PC-3 (cell line): ENCODE measurements around the gene B3GNT5. TPM values are rescaled to one million over a fixed set of nuclear protein-coding genes. Genes with fewer than 3 reads are reported as not detected.

Experiments
- ATAC-seq: fragments of 200-7000 bp; cut with Tn5 transposase; 2 replicates; pipeline ENCODE4 v1.9.1; 2020; ENCODE audit warnings: mild to moderate bottlenecking, moderate library complexity
- BruUV-seq: library from RNA; stranded (reverse); fragments of 400-500 nt; replicated peaks from 2 replicates; lab custom pipeline; 2021; lab: Mats Ljungman, UMichigan
- CTCF ChIA-PET: fragments of 300-600 bp; sonication (Branson Sonifier 250); formaldehyde crosslinking; loops from one replicate; lab custom pipeline; 2022; ENCODE audit warnings: antibody characterized with exemption; lab: Charles Lee
- POLR2A ChIA-PET: fragments of 300-600 bp; sonication (Branson Sonifier 250); formaldehyde crosslinking; loops from one replicate; lab custom pipeline; 2022; ENCODE audit warnings: antibody characterized with exemption; ENCODE audit not compliant: unreplicated experiment; lab: Charles Lee
- DNase-seq: peaks from one replicate; pipeline ENCODE4 v3.0.0-alpha.2; 2015
- H2AFZ ChIP-seq: fragments of 300-600 bp; sonication (generic); 2 replicates; pipeline ENCODE4 v1.6.0; 2016; ENCODE audit warnings: antibody characterized with exemption, low read length
- H3F3A ChIP-seq: fragments of 300-600 bp; sonication (generic); one replicate; pipeline ENCODE4 v1.6.0; 2017; ENCODE audit warnings: antibody characterized with exemption, low read length, control low read depth, mild to moderate bottlenecking; ENCODE audit not compliant: unreplicated experiment
- H3K27ac ChIP-seq: fragments of 300-600 bp; sonication (generic); 2 replicates; pipeline ENCODE4 v1.5.1; 2016; ENCODE audit warnings: mild to moderate bottlenecking, low read length
- H3K27me3 ChIP-seq: fragments of 300-600 bp; sonication (generic); 2 replicates; pipeline ENCODE4 v1.6.1; 2016; ENCODE audit warnings: low read length, mixed read lengths
- H3K36me3 ChIP-seq: fragments of 300-600 bp; sonication (generic); 2 replicates; pipeline ENCODE4 v1.6.1; 2016; ENCODE audit warnings: low read depth, mixed run types, low read length, mixed read lengths
- H3K4me1 ChIP-seq: fragments of 300-600 bp; sonication (generic); 2 replicates; pipeline ENCODE4 v1.5.1; 2016; ENCODE audit warnings: low read length; ENCODE audit not compliant: insufficient read depth
- H3K4me2 ChIP-seq: fragments of 300-600 bp; sonication (generic); 2 replicates; pipeline ENCODE4 v1.6.0; 2016; ENCODE audit warnings: low read length
- H3K4me3 ChIP-seq: fragments of 300-600 bp; sonication (generic); 2 replicates; pipeline ENCODE4 v1.5.1; 2016; ENCODE audit warnings: mild to moderate bottlenecking, low read length, mixed read lengths
- H3K79me2 ChIP-seq: fragments of 300-600 bp; sonication (generic); 2 replicates; pipeline ENCODE4 v1.6.1; 2017; ENCODE audit warnings: low read length, mixed read lengths
- H3K9ac ChIP-seq: fragments of 300-600 bp; sonication (generic); 2 replicates; pipeline ENCODE4 v1.6.0; 2016; ENCODE audit warnings: mild to moderate bottlenecking, low read length
- H3K9me2 ChIP-seq: fragments of 300-600 bp; sonication (generic); replicated peaks from 2 replicates; pipeline ENCODE4 v1.6.1; 2016; ENCODE audit warnings: mixed run types, low read length, mixed read lengths
- H3K9me3 ChIP-seq: fragments of 300-600 bp; sonication (generic); 2 replicates; pipeline ENCODE4 v1.6.1; 2016; ENCODE audit warnings: low read length, mixed read lengths
- H4K20me1 ChIP-seq: fragments of 300-600 bp; sonication (generic); 2 replicates; pipeline ENCODE4 v1.6.1; 2016; ENCODE audit warnings: low read length, mixed read lengths
- EZH2 ChIP-seq: fragments of 300-600 bp; sonication (generic); IDR thresholded peaks from one replicate; pipeline ENCODE4 v1.6.1; 2017; ENCODE audit warnings: antibody characterized with exemption, mild to moderate bottlenecking, low read length; ENCODE audit not compliant: unreplicated experiment
- EZH2phosphoT487 ChIP-seq: fragments of 300-600 bp; sonication (generic); IDR thresholded peaks from 2 replicates; pipeline ENCODE4 v1.6.1; 2018; ENCODE audit warnings: mild to moderate bottlenecking, antibody characterized with exemption, low read length, borderline replicate concordance
- intact Hi-C: fragments of 100-400 bp; cut with micrococcal nuclease; formaldehyde crosslinking; loops from 2 replicates; pipeline ENCODE4 v1.9.0; 2023
- total RNA-seq: library from RNA; depleted of rRNA; stranded (reverse); fragments of >200 nt; gene quantifications from 2 replicates; pipeline ENCODE4 v1.2.3, GENCODE V29; 2014
- TF ChIP-seq, protein P1 (sequence below): fragments of 300-600 bp; sonication (generic); conservative IDR thresholded peaks from 2 replicates; pipeline ENCODE4 v1.5.1; 2017; ENCODE audit warnings: antibody characterized with exemption, low read depth, mild to moderate bottlenecking, low read length

B3GNT5 gene
- total RNA-seq, 1 experiment from 2014 or later = 22.9 TPM

DNA sequence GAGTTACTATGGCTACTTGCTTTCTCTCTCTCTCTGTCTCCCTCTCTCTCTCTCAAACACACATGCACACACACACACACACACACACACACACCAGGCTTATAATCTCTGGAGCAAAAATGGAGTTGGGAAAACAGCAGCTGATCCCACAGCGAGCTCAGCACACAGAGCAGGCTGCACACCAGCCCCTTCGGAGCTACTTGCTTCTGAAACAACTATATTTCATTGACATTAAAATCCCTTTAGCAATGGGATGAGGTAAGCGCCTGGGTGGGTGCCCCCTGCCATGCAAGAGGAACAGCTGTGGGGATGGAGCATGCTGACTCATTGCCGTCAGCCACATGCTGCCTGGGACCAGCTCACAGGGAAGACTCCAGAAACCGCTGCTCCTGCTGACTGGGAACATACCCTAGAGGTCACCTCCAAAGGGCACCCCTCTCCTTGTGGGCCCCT is 45.7 kb downstream of the B3GNT5 start:
- Histone ChIP-seq H3K9me3 (no peaks in the 10 kb centered on the region), H3K27me3 (no peaks in the 10 kb centered on the region), H4K20me1 (no peaks in the 10 kb centered on the region), H3K4me2 (no peak overlapping the region), H3F3A (no peaks in the 10 kb centered on the region), H3K9ac (no peak overlapping the region), H3K4me1 (peaks cover 47% of the 10 kb centered on the region), H2AFZ (no peak overlapping the region), H3K9me2 (no peaks in the 10 kb centered on the region), H3K4me3 (no peak overlapping the region), H3K79me2 (no peaks in the 10 kb centered on the region), H3K36me3 (peaks cover 7% of the 10 kb centered on the region; the same call in 1 of the 2 replicates), H3K27ac (peak overlapping the region; percentile 6; the same call in 1 of the 2 replicates)
- intact Hi-C loops = no loop called here
- ATAC-seq (peak; percentile 45), DNase-seq (peak; percentile 50)
- no TSS peak for BruUV-seq
- TF ChIP-seq EZH2phosphoT487 = no peak
- CTCF ChIA-PET = no interaction called here
- POLR2A ChIA-PET = interaction anchor here (0.6 to 1.1 kb wide), 2 partner anchors 13 to 45 kb away, joined by 3 to 4 read pairs; no protein-coding TSS in a partner anchor

DNA sequence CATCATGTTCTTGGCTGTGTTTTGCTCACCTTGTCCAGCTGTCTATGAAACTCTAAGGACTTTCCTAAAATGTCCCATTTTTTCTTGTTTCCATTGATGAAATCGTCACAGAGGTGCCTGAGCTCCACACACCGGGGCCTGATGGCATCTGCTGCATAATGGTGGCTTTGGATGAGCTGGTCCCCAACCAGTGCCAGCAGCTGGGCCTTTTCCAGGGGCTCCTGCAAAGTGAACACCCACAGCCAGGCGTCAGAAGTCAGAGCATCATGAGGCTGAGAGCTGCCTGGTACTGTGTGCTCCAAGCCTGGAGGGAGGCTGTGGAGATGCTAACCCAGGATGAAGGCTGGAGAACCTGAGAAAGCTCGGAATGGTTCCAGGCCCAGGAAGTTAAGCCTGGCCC is 46.9 kb downstream of the B3GNT5 start:
- Histone ChIP-seq H3K4me3 (no peak overlapping the region), H2AFZ (no peak overlapping the region), H4K20me1 (no peaks in the 10 kb centered on the region), H3K9me3 (no peaks in the 10 kb centered on the region), H3K9me2 (no peaks in the 10 kb centered on the region), H3K27me3 (no peaks in the 10 kb centered on the region), H3F3A (no peaks in the 10 kb centered on the region), H3K9ac (no peak overlapping the region), H3K36me3 (peaks cover 7% of the 10 kb centered on the region; the same call in 1 of the 2 replicates), H3K79me2 (no peaks in the 10 kb centered on the region), H3K27ac (no peak overlapping the region), H3K4me1 (peaks cover 45% of the 10 kb centered on the region), H3K4me2 (no peak overlapping the region)
- TF ChIP-seq EZH2phosphoT487 (no peak), EZH2 (no peak)
- TF ChIP-seq, protein P1, sequence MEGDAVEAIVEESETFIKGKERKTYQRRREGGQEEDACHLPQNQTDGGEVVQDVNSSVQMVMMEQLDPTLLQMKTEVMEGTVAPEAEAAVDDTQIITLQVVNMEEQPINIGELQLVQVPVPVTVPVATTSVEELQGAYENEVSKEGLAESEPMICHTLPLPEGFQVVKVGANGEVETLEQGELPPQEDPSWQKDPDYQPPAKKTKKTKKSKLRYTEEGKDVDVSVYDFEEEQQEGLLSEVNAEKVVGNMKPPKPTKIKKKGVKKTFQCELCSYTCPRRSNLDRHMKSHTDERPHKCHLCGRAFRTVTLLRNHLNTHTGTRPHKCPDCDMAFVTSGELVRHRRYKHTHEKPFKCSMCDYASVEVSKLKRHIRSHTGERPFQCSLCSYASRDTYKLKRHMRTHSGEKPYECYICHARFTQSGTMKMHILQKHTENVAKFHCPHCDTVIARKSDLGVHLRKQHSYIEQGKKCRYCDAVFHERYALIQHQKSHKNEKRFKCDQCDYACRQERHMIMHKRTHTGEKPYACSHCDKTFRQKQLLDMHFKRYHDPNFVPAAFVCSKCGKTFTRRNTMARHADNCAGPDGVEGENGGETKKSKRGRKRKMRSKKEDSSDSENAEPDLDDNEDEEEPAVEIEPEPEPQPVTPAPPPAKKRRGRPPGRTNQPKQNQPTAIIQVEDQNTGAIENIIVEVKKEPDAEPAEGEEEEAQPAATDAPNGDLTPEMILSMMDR = no peak
- no peak for ATAC-seq
- ChIA-PET POLR2A (no interaction called here), CTCF (no interaction called here)
- no peak for DNase-seq
- no TSS peak for BruUV-seq
- intact Hi-C loops = no loop called here

DNA sequence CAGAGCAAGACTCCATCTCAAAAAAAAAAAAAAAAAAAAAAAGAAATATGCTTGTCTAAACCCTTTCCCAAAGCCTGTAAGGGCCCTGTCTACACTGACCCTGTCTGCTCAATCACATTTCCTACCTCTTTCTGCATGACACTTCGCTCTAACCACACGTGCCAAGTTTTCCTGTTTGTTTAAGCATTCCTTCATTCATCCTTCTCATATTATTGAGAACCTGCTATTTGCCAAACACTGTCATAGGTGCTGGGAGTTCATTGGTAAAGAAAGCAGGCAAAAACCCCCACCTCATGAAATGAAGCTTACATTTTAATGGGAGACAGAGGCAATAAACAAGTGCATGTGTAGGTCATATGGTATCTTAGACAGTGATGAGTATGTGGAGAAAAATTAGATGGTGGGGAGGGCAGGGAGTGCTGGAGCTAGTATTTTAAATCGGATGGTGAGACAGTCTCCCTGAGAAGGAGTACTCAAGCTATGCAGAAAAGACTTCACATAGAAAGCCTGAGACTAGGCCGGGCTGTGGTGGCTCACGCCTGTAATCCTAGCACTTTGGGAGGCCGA is 48.0 kb downstream of the B3GNT5 start:
- no peak overlapping the region for H2AFZ ChIP-seq
- H3K4me2 ChIP-seq = 0 out of 2 replicates have a peak overlapping the region, but pooled peaks have one; percentile 20
- no TSS peak for BruUV-seq
- no peaks in the 10 kb centered on the region for H3K9me3 ChIP-seq
- H3K79me2 ChIP-seq = no peaks in the 10 kb centered on the region
- H3K36me3 ChIP-seq = peaks cover 7% of the 10 kb centered on the region; the same call in 1 of the 2 replicates
- H3K9me2 ChIP-seq = no peaks in the 10 kb centered on the region
- no peak overlapping the region for H3K9ac ChIP-seq
- no peak overlapping the region for H3K4me3 ChIP-seq
- TF ChIP-seq EZH2 = no peak
- TF ChIP-seq, protein P1 = no peak
- TF ChIP-seq EZH2phosphoT487 = no peak
- H3K27me3 ChIP-seq = no peaks in the 10 kb centered on the region
- ChIA-PET POLR2A (interaction anchor here (0.6 kb wide), 1 partner anchor 94 kb away, joined by 3 read pairs; no protein-coding TSS in a partner anchor), CTCF (interaction anchor here (0.5 kb wide), 1 partner anchor 212 kb away, joined by 3 read pairs; no protein-coding TSS in a partner anchor)
- H4K20me1 ChIP-seq = no peaks in the 10 kb centered on the region
- intact Hi-C loops = no loop called here
- peak overlapping the region; percentile 10 for H3K27ac ChIP-seq
- no peaks in the 10 kb centered on the region for H3F3A ChIP-seq
- ATAC-seq (peak; percentile 74), DNase-seq (peak; percentile 80)
- H3K4me1 ChIP-seq = peaks cover 36% of the 10 kb centered on the region
